LNCAP (cell line): ENCODE measurements around the gene PERM1.

ENCODE experiments used
- CTCF ChIP-seq: fragments of 450-650 bp; IDR thresholded peaks from 2 replicates; pipeline ENCODE4 v1.5.1; 2017; ENCODE audit warnings: mild to moderate bottlenecking

Gene PERM1

GRCh38 chr1:970242-970972 lies 11.5 kb downstream of the PERM1 start:
- TF ChIP-seq CTCF: no peak

- TF ChIP-seq CTCF: no peak
Measured at GRCh38 chr1:969260-969855, 12.5 kb downstream of the PERM1 start.

GRCh38 chr1:967466-968343 lies 14.2 kb downstream of the PERM1 start:
- TF ChIP-seq CTCF: no peak

- no peak for TF ChIP-seq CTCF
Measured at GRCh38 chr1:966704-967300, 15.1 kb downstream of the PERM1 start.

- TF ChIP-seq CTCF: no peak
Measured at GRCh38 chr1:966135-966703, 15.7 kb downstream of the PERM1 start, which contains the start of gene PLEKHN1. TSS of gene PLEKHN1 (plus strand) at chr1:966482. CDS start at chr1:966532, 50 bp downstream.

GRCh38 chr1:965526-966134 lies 16.3 kb downstream of the PERM1 start:
- TF ChIP-seq CTCF: no peak
